H1 (cell line): ENCODE measurements around the gene NDUFA6. TPM values are rescaled to one million over a fixed set of nuclear protein-coding genes. Genes with fewer than 3 reads are reported as not detected.

ENCODE experiments used
- CTCF ChIA-PET: fragments of 300-600 bp; sonication (Branson Sonifier 250); formaldehyde crosslinking; loops from one replicate; lab custom pipeline; 2021; ENCODE audit not compliant: partially characterized antibody; lab: Charles Lee
- POLR2A ChIA-PET: fragments of 300-600 bp; sonication (Branson Sonifier 250); formaldehyde crosslinking; loops from one replicate; lab custom pipeline; 2021; ENCODE audit warnings: inconsistent platforms; ENCODE audit not compliant: partially characterized antibody; lab: Charles Lee
- DNase-seq, 2 experiments: peaks; one replicate each; pipeline versions ENCODE4 v3.0.0 to v3.0.0-alpha.2; 2010 to 2022; ENCODE audit warnings: low spot score in 2 of 2, low read depth in 1 of 2, mixed read lengths in 1 of 2
- FAIRE-seq: peaks from 2 replicates; lab custom pipeline; 2011; peaks lifted over from hg19 to GRCh38; lab: Jason Lieb, UNC
- H2AFZ ChIP-seq: 2 replicates; pipeline ENCODE4 v1.8.1; 2012; ENCODE audit warnings: low read length, inconsistent platforms
- H2AK5ac ChIP-seq: 2 replicates; pipeline ENCODE4 v1.6.1; 2013; ENCODE audit warnings: low read depth, low read length
- H2BK120ac ChIP-seq: replicated peaks from 2 replicates; pipeline ENCODE3; 2013; ENCODE audit warnings: low read depth, low read length, inconsistent platforms
- H2BK12ac ChIP-seq: 2 replicates; pipeline ENCODE4 v1.6.1; 2013; ENCODE audit warnings: low read depth, low read length
- H2BK15ac ChIP-seq: 2 replicates; pipeline ENCODE4 v1.6.1; 2013; ENCODE audit warnings: low read length
- H2BK20ac ChIP-seq: 2 replicates; pipeline ENCODE4 v1.6.1; 2013; ENCODE audit warnings: low read length
- H2BK5ac ChIP-seq: 2 replicates; pipeline ENCODE4 v1.6.1; 2013; ENCODE audit warnings: low read depth, low read length
- H3K14ac ChIP-seq: 2 replicates; pipeline ENCODE4 v1.6.1; 2013; ENCODE audit warnings: inconsistent platforms; ENCODE audit not compliant: insufficient read length
- H3K18ac ChIP-seq: 2 replicates; pipeline ENCODE4 v1.6.1; 2013; ENCODE audit warnings: low read length; ENCODE audit errors: extremely low read depth
- H3K23ac ChIP-seq: 2 replicates; pipeline ENCODE4 v1.6.1; 2013; ENCODE audit warnings: inconsistent platforms; ENCODE audit not compliant: insufficient read length
- H3K23me2 ChIP-seq: 2 replicates; pipeline ENCODE4 v1.6.1; 2013; ENCODE audit warnings: low read depth, low read length
- H3K27ac ChIP-seq: 2 replicates; pipeline ENCODE4 v1.6.1; 2011; ENCODE audit warnings: low read depth, low read length, inconsistent platforms
- H3K27me3 ChIP-seq, 4 experiments: replicated peaks in 1 of 4; 1 replicate in 1 of 4; 2 replicates in 3 of 4; pipeline versions ENCODE4 v1.6.1 to v1.8.1; 2011 to 2013; ENCODE audit warnings: low read length in 3 of 4, mild to moderate bottlenecking in 3 of 4, inconsistent platforms in 2 of 4, mixed read lengths in 2 of 4, moderate library complexity in 1 of 4; ENCODE audit not compliant: control insufficient read depth in 3 of 4, insufficient read depth in 3 of 4; ENCODE audit errors: extremely low read depth in 1 of 4
- H3K36me3 ChIP-seq, 4 experiments: 2 replicates each; pipeline versions ENCODE4 v1.6.1 to v1.8.1; 2011 to 2013; ENCODE audit warnings: mild to moderate bottlenecking in 4 of 4, low read length in 3 of 4, moderate library complexity in 2 of 4, control low read depth in 1 of 4, inconsistent platforms in 1 of 4; ENCODE audit not compliant: insufficient read depth in 4 of 4, control insufficient read depth in 2 of 4
- H3K4ac ChIP-seq: replicated peaks from 2 replicates; pipeline ENCODE3; 2013; ENCODE audit warnings: low read length, low read depth, mixed read lengths, inconsistent platforms; ENCODE audit not compliant: insufficient read length
- H3K4me1 ChIP-seq, 4 experiments: replicated peaks in 1 of 4; 1 replicate in 1 of 4; 2 replicates in 3 of 4; pipeline versions ENCODE4 v1.6.1 to v1.8.1; 2011 to 2013; ENCODE audit warnings: low read length in 3 of 4, inconsistent platforms in 2 of 4, mixed read lengths in 1 of 4; ENCODE audit not compliant: insufficient read depth in 4 of 4, control insufficient read depth in 3 of 4
- H3K4me2 ChIP-seq, 2 experiments: 2 replicates each; pipeline versions ENCODE4 v1.6.1 to v1.8.1; 2011 to 2013; ENCODE audit warnings: low read depth in 2 of 2, low read length in 2 of 2, control low read depth in 1 of 2, inconsistent platforms in 1 of 2, mild to moderate bottlenecking in 1 of 2; ENCODE audit not compliant: insufficient read depth in 1 of 2
- H3K4me3 ChIP-seq, 4 experiments: fragments of 200-600, 300-600 bp in 1 of 4; sonication (generic), shearing (Covaris generic), sonication (Bioruptor Twin) in 1 of 4; 2 replicates each; pipeline versions ENCODE4 v1.5.1 to v1.8.1; 2011 to 2016; ENCODE audit warnings: low read length in 4 of 4, low read depth in 3 of 4, control low read depth in 2 of 4, inconsistent platforms in 2 of 4, mild to moderate bottlenecking in 2 of 4, mixed read lengths in 1 of 4, moderate library complexity in 1 of 4; ENCODE audit not compliant: insufficient read depth in 2 of 4; ENCODE audit errors: extremely low read depth in 1 of 4
- H3K56ac ChIP-seq: replicated peaks from 2 replicates; pipeline ENCODE3; 2013; ENCODE audit warnings: low read depth, mild to moderate bottlenecking, mixed read lengths, low read length, inconsistent platforms; ENCODE audit not compliant: insufficient read length
- H3K79me1 ChIP-seq: 2 replicates; pipeline ENCODE4 v1.6.1; 2013; ENCODE audit warnings: low read depth, low read length, control low read depth
- H3K79me2 ChIP-seq, 2 experiments: 2 replicates each; pipeline versions ENCODE4 v1.6.1 to v1.8.1; 2012 to 2013; ENCODE audit warnings: low read length in 2 of 2, mild to moderate bottlenecking in 2 of 2, inconsistent platforms in 1 of 2; ENCODE audit not compliant: insufficient read depth in 2 of 2, control insufficient read depth in 1 of 2
- H3K9ac ChIP-seq, 4 experiments: replicated peaks in 1 of 4; 1 replicate in 1 of 4; 2 replicates in 3 of 4; pipeline versions ENCODE4 v1.6.1 to v1.8.1; 2011 to 2013; ENCODE audit warnings: low read depth in 3 of 4, low read length in 3 of 4, control low read depth in 2 of 4, mild to moderate bottlenecking in 2 of 4, moderate library complexity in 2 of 4, inconsistent platforms in 1 of 4; ENCODE audit errors: extremely low read depth in 1 of 4
- H3K9me3 ChIP-seq, 2 experiments: 2 replicates each; pipeline versions ENCODE4 v1.6.1 to v1.8.1; 2012 to 2013; ENCODE audit warnings: mild to moderate bottlenecking in 2 of 2, moderate library complexity in 2 of 2, control low read depth in 1 of 2, inconsistent platforms in 1 of 2, low read depth in 1 of 2, low read length in 1 of 2, mixed read lengths in 1 of 2; ENCODE audit not compliant: insufficient read depth in 2 of 2
- H4K20me1 ChIP-seq, 2 experiments: replicated peaks in 1 of 2; 2 replicates each; pipeline versions ENCODE3 to v1.8.1; 2011 to 2013; ENCODE audit warnings: inconsistent platforms in 2 of 2, low read length in 2 of 2, mild to moderate bottlenecking in 1 of 2; ENCODE audit not compliant: insufficient read depth in 2 of 2, control insufficient read depth in 1 of 2
- H4K5ac ChIP-seq: 2 replicates; pipeline ENCODE4 v1.6.1; 2013; ENCODE audit warnings: low read length, low read depth, mixed read lengths, inconsistent platforms; ENCODE audit not compliant: insufficient read length
- H4K8ac ChIP-seq: 2 replicates; pipeline ENCODE4 v1.8.0; 2013; ENCODE audit warnings: mild to moderate bottlenecking, moderate library complexity, low read length, inconsistent platforms; ENCODE audit not compliant: insufficient read depth; ENCODE audit errors: extremely low read depth
- H4K91ac ChIP-seq: replicated peaks from 2 replicates; pipeline ENCODE3; 2013; ENCODE audit warnings: low read length, mixed read lengths, inconsistent platforms; ENCODE audit not compliant: insufficient read length
- BACH1 ChIP-seq: IDR thresholded peaks from 2 replicates; pipeline ENCODE4 v1.6.1; 2012; ENCODE audit warnings: low read length, improper control_type of control experiment
- CREB1 ChIP-seq: IDR thresholded peaks from 2 replicates; pipeline ENCODE4 v1.6.1; 2012; ENCODE audit warnings: inconsistent platforms
- E2F6 ChIP-seq: IDR thresholded peaks from 2 replicates; pipeline ENCODE4 v1.6.1; 2012; ENCODE audit warnings: inconsistent platforms
- GTF2F1 ChIP-seq: IDR thresholded peaks from 2 replicates; pipeline ENCODE4 v1.6.1; 2012; ENCODE audit warnings: low read depth, low read length, improper control_type of control experiment, borderline replicate concordance
- HDAC2 ChIP-seq, 2 experiments: fragments of 300-600 bp in 1 of 2; sonication (generic) in 1 of 2; IDR thresholded peaks; 2 replicates each; pipeline ENCODE4 v1.6.1; 2011 to 2012; ENCODE audit warnings: low read depth in 2 of 2, low read length in 2 of 2, mild to moderate bottlenecking in 2 of 2, moderate library complexity in 2 of 2, borderline replicate concordance in 1 of 2, inconsistent platforms in 1 of 2
- JUND ChIP-seq: IDR thresholded peaks from 2 replicates; pipeline ENCODE4 v1.6.1; 2011; ENCODE audit warnings: mild to moderate bottlenecking, improper control_type of control experiment, low read length
- PHF8 ChIP-seq: fragments of 200-600 bp; sonication (generic); conservative IDR thresholded peaks from 2 replicates; pipeline ENCODE4 v1.7.1; 2012; ENCODE audit warnings: low read depth, mild to moderate bottlenecking, inconsistent platforms, low read length, moderate library complexity
- POU5F1 ChIP-seq: IDR thresholded peaks from 2 replicates; pipeline ENCODE4 v1.6.1; 2011; ENCODE audit warnings: low read depth, mild to moderate bottlenecking, low read length, moderate library complexity
- RNF2 ChIP-seq: fragments of 200-900, 300-1000 bp; sonication (generic); IDR thresholded peaks from 2 replicates; pipeline ENCODE4 v1.7.1; 2016; ENCODE audit warnings: borderline replicate concordance, low read depth, mild to moderate bottlenecking, antibody characterized with exemption, low read length; ENCODE audit not compliant: poor library complexity, severe bottlenecking; ENCODE audit errors: missing control alignments
- TBP ChIP-seq: IDR thresholded peaks from 2 replicates; pipeline ENCODE4 v1.6.1; 2011; ENCODE audit warnings: low read depth, low read length, improper control_type of control experiment
- TEAD4 ChIP-seq: IDR thresholded peaks from 2 replicates; pipeline ENCODE4 v1.6.1; 2012; ENCODE audit warnings: low read depth, low read length, inconsistent platforms, mixed read lengths
- ZNF274 ChIP-seq: IDR thresholded peaks from 2 replicates; pipeline ENCODE4 v1.7.0; 2012; ENCODE audit warnings: low read length, borderline replicate concordance; ENCODE audit errors: extremely low read depth
- WGBS, 2 experiments: shearing (Covaris generic) in 1 of 2; methylation state at CpG; one replicate each; pipeline versions ENCODE4 v1.1.6 to v1.1.7; 2013 to 2015; ENCODE audit warnings: low lambda C conversion rate in 2 of 2, mixed read lengths in 2 of 2, inconsistent platforms in 1 of 2, low coverage in 1 of 2, missing lambda C conversion rate in 1 of 2; ENCODE audit not compliant: insufficient replicate concordance in 2 of 2, insufficient coverage in 1 of 2, insufficient read length in 1 of 2; ENCODE audit errors: extremely low coverage in 1 of 2, missing lambda C conversion rate in 1 of 2; 5-methylcytosine and 5-hydroxymethylcytosine counted together
- polyA plus RNA-seq, 7 experiments: library from polyadenylated mRNA; depleted of rRNA in 3 of 7; stranded (reverse) in 5 of 7; unstranded in 2 of 7; fragments of >200 nt in 5 of 7; fragments of 200-250 nt in 2 of 7; gene quantifications; 1 replicate in 5 of 7; 2 replicates in 1 of 7; 4 replicates in 1 of 7; pipeline versions ENCODE4 v1.2.1 to v1.2.3, GENCODE V29; 2011 to 2013; ENCODE audit warnings: missing spikeins in 2 of 7, mixed read lengths in 2 of 7
- total RNA-seq: library from RNA; stranded (reverse); fragmentation: NEBNext Ultra II Directional; extraction: Animal tissue kit (Norgen Biotek cat#: 25700); gene quantifications from 2 replicates; pipeline ENCODE4 v1.2.1, GENCODE V29; 2021

NDUFA6 gene
- total and polyA plus RNA-seq, 2 of the 8 experiments (the other 6 are each of a cell fraction or from before 2014, with no cell fraction given), result 76.2 to 105 TPM

- no peak overlapping the region for H3K14ac ChIP-seq
- no peak overlapping the region for H4K5ac ChIP-seq
- H3K4me2 ChIP-seq, result no peak overlapping the region
- H3K36me3 ChIP-seq, result peaks cover 0 to 10% (median 6%) of the 10 kb centered on the region in 4 experiments; a peak in 4 of 8 replicates
- no peak overlapping the region for H4K91ac ChIP-seq
- DNase-seq, result no peak
- no peak overlapping the region for H2BK5ac ChIP-seq
- H3K56ac ChIP-seq, result no peak overlapping the region
- H2BK20ac ChIP-seq, result no peak overlapping the region
- H4K8ac ChIP-seq, result no peak overlapping the region
- no peak overlapping the region for H2BK12ac ChIP-seq
- no peak overlapping the region for H2BK120ac ChIP-seq
- H3K4me1 ChIP-seq, result no peaks in the 10 kb centered on the region
- H3K23ac ChIP-seq, result no peak overlapping the region
- H3K4ac ChIP-seq, result no peak overlapping the region
- no peak overlapping the region for H3K9ac ChIP-seq
- FAIRE-seq, result no peak
- H2AFZ ChIP-seq, result no peak overlapping the region
- no peaks in the 10 kb centered on the region for H3K79me2 ChIP-seq
- H4K20me1 ChIP-seq, result no peaks in the 10 kb centered on the region
- H2AK5ac ChIP-seq, result no peak overlapping the region
- POLR2A ChIA-PET, result interaction anchor here (1.1 to 1.9 kb wide), 2 partner anchors 10 to 89 kb away, joined by 4 to 5 read pairs; no protein-coding TSS in a partner anchor
- H2BK15ac ChIP-seq, result no peak overlapping the region
- H3K79me1 ChIP-seq, result no peaks in the 10 kb centered on the region
- H3K18ac ChIP-seq, result no peak overlapping the region
- H3K27ac ChIP-seq, result no peak overlapping the region
- H3K4me3 ChIP-seq, result no peak overlapping the region
- 95% methylated on average over 1 of the region's 1 CpG; no CpG with 5 or more reads in 1 of the 2 experiments for WGBS, 2 experiments
- H3K23me2 ChIP-seq, result no peaks in the 10 kb centered on the region
- no peaks in the 10 kb centered on the region for H3K27me3 ChIP-seq
- H3K9me3 ChIP-seq, result peaks cover 7 to 8% of the 10 kb centered on the region in 2 experiments; a peak in 2 of 4 replicates
- CTCF ChIA-PET, result no interaction called here
- TF ChIP-seq HDAC2 (IDR thresholded peaks at IDR 0.05; ENCODE audit: borderline replicate concordance in 1 of 2, low read depth in 2 of 2, low read length in 2 of 2), result no peak
- no peak for TF ChIP-seq JUND
- TF ChIP-seq BACH1, result no peak
- TF ChIP-seq RNF2, result no peak
- no peak for TF ChIP-seq CREB1
- TF ChIP-seq TBP, result no peak
- TF ChIP-seq TEAD4, result no peak
- no peak for TF ChIP-seq ZNF274
- TF ChIP-seq PHF8, result no peak
- TF ChIP-seq GTF2F1, result no peak
- TF ChIP-seq E2F6, result no peak
- no peak for TF ChIP-seq POU5F1
Observed at GRCh38 chr22:42056757-42057511, 33.6 kb downstream of the NDUFA6 start.
